DND-41 (cell line): ENCODE measurements around the gene TLE1.
A peak's percentile ranks its signal among the peaks of the same experiment; 100 is the strongest.
"Not testable (repeated sequence)": the region's sequence is repeated elsewhere in the genome, so short reads cannot be mapped to it uniquely, and the experiment has no call there.

Source experiments
- CTCF ChIP-seq: IDR thresholded peaks from 2 replicates; pipeline ENCODE4 v1.5.1; 2012; ENCODE audit warnings: borderline replicate concordance, low read length, moderate library complexity, mild to moderate bottlenecking; ENCODE audit not compliant: poor library complexity, severe bottlenecking; ENCODE audit errors: extremely low read depth
- EZH2 ChIP-seq: IDR thresholded peaks from 3 replicates; pipeline ENCODE4 v1.6.1; 2012; ENCODE audit warnings: borderline replicate concordance, low read depth, mild to moderate bottlenecking, moderate library complexity, low read length, inconsistent platforms; ENCODE audit not compliant: severe bottlenecking

GRCh38 chr9:81689093-81689342, 329 bp downstream of the TLE1 start:
- peak; percentile 4 for TF ChIP-seq CTCF
- TF ChIP-seq EZH2 = not testable (repeated sequence)
